HG02678 (cell line): ENCODE data around the gene PEX11G.
"Not testable (repeated sequence)": the region's sequence is repeated elsewhere in the genome, so short reads cannot be mapped to it uniquely, and the experiment has no call there.

Source experiments
- ATAC-seq: cut with Tn5 transposase; IDR thresholded peaks from one replicate; pipeline ENCODE4 v1.9.1; 2021; ENCODE audit warnings: mild to moderate bottlenecking, moderate library complexity; ENCODE audit not compliant: unreplicated experiment

The PEX11G gene

GRCh38 chr19:7470540-7471305 is 18.1 kb downstream of the PEX11G start:
- ATAC-seq, result no peak

DNA sequence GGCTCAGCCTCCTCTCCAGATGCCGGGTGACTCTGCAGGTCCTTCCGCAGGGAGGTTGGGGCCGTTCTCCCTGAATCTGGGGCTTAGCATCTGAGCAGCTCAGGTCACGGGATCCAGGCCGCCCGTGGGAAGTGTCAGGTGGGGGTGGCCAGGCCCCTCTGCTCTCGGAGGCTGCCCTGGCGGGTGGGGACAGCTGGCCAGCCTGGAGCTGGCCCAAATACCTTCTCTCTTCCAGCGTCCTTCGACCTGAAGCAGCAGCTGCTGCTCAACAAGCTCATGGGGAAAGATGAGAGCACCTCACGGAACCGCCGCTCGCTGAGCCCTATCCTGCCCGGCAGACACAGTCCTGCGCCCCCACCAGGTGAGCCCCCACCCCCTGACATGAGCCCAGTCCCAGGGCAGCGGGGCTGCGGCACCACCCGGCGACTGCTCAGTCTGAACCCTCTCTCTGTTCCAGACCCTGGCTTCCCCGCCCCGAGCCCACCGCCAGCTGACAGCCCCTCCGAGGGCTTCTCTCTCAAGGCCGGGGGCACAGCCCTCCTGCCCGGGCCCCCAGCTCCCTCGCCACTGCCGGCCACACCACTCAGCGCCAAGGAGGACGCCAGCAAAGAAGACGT is 19.1 kb downstream of the PEX11G start:
- ATAC-seq, result no peak

- no peak for ATAC-seq
Observed at GRCh38 chr19:7468840-7469239, 20.0 kb downstream of the PEX11G start.

GRCh38 chr19:7467009-7467989 is 21.5 kb downstream of the PEX11G start:
- ATAC-seq, result no peak

- ATAC-seq, result no peak
Observed at GRCh38 chr19:7463575-7463974, 25.3 kb downstream of the PEX11G start.

DNA sequence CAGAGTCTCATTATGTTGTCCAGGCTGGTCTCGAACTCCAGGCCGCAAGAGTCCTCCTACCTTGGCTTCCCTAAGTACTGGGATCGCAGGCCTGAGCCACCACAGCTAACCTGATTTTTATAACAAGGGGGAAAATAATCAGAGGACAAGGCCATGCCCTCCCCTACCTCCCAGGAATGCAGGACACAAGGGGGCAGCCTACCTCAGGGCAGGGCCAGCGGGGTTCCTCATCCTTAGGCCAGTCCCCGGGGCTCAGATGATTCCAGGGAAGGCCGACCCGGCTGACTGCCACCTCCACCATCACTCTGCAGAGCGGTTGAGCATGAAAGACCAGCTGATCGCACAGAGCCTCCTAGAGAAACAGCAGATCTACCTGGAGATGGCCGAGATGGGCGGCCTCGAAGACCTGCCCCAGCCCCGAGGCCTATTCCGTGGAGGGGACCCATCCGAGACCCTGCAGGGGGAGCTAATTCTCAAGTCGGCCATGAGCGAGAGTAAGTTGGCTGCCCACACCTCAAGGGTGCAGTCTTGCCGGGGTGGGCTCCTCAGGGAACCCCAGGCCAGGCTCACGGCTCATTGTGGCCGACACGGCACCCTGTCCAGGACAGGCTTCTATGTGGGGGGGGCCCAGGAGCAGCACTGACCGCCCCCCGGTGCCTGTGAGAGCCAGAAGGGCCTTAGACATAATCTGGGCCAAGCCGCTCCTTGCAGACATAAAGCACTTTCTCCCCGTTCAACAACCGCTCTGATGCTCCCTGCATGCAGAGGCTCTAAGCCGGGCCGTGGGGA is 26.8 kb downstream of the PEX11G start:
- ATAC-seq, result no peak

- no peak for ATAC-seq
Observed at GRCh38 chr19:7460562-7460966, 28.3 kb downstream of the PEX11G start.

GRCh38 chr19:7459773-7460172 is 29.1 kb downstream of the PEX11G start:
- ATAC-seq, result no peak

DNA sequence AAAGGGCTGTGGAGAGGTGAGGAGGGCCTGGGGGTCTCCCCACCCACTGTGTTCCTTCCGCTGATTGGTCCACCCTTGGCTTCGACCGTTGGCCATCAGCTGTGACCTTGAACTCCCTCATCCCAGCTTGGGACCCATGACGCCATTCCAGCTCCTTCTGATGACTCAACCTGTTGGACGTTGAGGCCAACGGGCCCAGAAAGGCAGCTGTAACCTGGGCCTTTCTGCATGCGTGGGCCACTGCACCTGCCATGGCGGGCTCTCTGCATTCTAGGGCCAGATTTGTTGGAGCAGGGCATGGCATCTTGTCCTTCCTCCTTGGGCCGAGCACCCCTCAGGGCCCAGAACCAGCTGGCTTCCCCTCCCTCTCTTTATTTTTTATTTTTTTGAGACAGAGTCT is 30.2 kb downstream of the PEX11G start:
- no peak for ATAC-seq

GRCh38 chr19:7456964-7457541 is 31.8 kb downstream of the PEX11G start:
- no peak for ATAC-seq

DNA sequence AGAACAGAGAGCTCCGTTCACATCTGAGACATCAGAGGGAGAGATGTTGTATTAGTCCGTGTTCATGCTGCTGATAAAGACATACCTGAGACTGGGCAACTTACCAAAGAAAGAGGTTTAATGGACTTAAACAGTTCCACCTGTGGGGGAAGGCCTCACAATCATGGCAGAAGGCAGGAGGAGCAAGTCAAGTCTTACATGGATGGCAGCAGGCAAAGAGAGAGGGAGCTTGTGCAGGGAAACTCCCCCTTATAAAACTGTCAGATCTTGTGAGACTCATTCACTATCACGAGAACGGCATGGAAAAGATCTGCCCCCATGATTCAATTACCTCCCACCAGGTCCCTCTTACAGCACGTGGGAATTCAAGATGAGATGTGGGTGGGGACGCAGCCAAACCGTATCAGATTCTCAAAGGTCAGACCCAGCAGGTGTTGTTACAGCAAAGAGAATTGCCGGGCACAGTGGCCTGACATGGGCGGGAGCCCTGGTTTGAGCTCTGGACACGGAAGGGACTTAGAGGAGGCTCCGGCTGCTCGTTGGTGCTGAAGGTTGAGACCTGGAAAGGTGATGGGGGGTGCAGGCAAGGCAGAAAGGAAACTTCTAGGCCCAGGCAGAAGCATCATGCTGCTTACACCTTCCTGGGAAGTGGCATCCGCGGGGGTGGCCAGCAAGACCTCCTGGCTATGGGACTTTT is 33.1 kb downstream of the PEX11G start:
- no peak for ATAC-seq

DNA sequence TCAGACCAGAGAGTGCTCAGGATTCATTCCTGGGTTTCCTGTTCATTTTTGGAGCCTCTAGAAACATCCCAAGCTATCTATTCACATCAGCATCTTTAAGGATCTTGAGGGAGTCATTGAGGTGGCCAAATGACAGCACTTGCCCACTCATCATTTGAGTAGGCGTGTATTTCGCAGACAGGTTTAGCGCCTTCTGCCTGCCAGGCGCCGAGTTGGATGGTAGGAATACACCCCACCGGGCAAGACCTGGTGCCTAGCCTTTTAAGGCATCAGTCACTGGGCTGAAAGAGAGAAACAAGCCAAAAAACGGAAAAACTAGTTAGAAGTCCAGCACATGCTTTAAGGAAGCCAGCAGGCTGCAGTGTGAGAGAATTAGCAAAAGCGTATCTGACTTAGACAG is 33.8 kb downstream of the PEX11G start:
- no peak for ATAC-seq

DNA sequence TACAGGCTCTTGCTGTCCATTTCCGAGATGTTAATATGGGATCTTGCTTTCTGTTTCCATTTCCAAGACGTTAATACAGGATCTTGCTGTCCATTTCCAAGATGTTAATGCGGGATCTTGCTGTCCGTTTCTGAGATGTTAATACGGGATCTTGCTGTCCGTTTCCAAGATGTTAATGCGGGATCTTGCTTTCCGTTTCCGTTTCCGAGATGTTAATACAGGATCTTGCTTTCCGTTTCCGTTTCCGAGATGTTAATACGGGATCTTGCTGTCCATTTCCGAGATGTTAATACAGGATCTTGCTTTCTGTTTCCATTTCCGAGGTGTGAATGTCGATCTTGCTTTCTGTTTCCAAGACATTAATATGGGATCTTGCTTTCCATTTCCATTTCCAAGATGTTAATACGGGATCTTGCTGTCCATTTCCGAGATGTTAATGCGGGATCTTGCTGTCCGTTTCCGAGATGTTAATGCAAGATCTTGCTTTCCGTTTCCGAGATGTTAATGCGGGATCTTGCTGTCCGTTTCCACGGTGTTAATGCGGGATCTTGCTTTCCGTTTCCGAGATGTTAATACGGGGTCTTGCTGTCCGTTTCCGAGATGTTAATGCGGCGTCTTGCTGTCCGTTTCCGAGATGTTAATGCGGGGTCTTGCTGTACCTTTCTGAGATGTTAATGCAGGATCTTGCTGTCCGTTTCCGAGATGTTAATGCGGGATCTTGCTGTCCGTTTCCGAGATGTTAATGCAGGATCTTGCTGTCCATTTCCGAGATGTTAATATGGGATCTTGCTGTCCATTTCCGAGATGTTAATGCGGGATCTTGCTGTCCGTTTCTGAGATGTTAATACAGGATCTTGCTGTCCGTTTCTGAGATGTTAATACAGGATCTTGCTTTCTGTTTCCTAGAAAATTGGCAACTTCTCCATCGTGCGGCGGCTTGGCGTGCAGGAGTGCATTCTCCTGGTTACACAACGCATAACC is 38.3 kb downstream of the PEX11G start:
- no peak for ATAC-seq

- not testable (repeated sequence) for ATAC-seq
Observed at GRCh38 chr19:7449391-7450070, 39.3 kb downstream of the PEX11G start.

- no peak for ATAC-seq
Observed at GRCh38 chr19:7447648-7448047, 41.2 kb downstream of the PEX11G start.

DNA sequence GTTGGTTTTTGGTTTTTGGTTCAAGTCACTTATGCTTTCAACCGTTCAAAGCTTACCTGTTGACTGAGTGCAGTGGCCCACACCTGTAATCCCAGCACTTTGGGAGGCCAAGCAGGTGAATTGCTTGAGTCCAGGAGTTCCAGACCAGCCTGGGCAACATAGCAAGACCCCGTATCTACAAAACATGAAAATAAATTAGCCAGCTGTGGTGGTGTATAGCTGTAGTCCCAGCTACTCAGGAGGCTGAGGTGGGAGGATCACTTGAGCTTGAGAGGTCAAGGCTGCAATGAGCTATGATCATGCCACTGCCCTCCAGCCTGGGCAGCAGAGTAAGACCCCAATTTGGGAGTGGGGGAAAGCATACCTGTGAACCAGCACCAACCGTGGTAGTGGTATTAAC is 43.7 kb downstream of the PEX11G start:
- no peak for ATAC-seq

DNA sequence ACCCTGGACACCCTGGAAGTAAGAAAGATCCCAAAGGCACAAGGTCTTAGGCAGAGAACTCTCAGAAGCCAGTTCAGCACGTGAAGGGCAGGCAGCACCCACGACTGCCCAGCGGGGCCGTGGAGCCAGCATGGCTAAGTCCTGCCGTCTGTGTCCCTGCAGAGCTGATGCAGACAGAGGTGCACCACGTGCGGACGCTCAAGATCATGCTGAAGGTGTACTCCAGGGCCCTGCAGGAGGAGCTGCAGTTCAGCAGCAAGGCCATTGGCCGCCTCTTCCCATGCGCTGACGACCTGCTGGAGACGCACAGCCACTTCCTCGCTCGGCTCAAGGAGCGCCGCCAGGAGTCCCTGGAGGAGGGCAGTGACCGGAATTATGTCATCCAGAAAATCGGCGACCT is 44.8 kb downstream of the PEX11G start:
- ATAC-seq, result no peak

DNA sequence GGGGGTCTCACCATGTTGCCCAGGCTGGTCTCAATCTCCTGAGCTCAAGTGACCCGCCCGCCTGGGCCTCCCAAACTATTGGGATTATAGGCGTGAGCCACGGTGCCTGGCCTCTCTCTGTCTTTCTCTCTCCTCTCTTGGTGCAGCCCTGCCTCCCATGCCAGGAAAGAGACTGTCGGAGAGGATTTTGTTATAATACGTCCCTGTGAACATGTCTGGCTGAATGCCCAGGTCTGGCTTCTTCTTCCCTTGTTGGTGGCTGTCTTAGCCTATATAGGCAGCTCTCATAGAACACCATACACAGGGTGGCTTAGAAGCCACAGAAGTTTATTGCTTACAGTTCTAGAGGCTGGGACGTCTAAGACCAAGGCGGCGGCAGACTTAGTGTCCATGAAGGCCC is 46.4 kb downstream of the PEX11G start:
- ATAC-seq, result no peak
